Pancreas (tissue), 10 donors: ENCODE results near the gene ZFP91. TPM values are rescaled to one million over a fixed set of nuclear protein-coding genes. Genes with fewer than 3 reads are reported as not detected.
A peak's percentile ranks its signal among the peaks of the same experiment; 100 is the strongest.

ENCODE experiments used
- ATAC-seq, 4 donors: fragments of 200-7000 bp; cut with Tn5 transposase; one replicate each; pipeline versions ENCODE4 v1.8.0 to v1.9.1; 2020; ENCODE audit warnings: mild to moderate bottlenecking in 4 of 4, moderate library complexity in 4 of 4
- DNase-seq, 6 donors: peaks; one replicate each; pipeline ENCODE4 v3.0.0-alpha.2; 2020
- FAIRE-seq: peaks from 2 replicates; lab custom pipeline; 2012; peaks lifted over from hg19 to GRCh38; lab: Jason Lieb, UNC
- H3K27ac ChIP-seq, 4 donors: fragments of 200-600 bp; sonication (generic); 1 replicate in 3 of 4; 2 replicates in 1 of 4; pipeline versions ENCODE4 v1.5.0 to v1.8.0; 2020
- H3K27me3 ChIP-seq, 4 donors: fragments of 200-600 bp; one replicate each; pipeline ENCODE4 v1.8.0; 2021
- H3K36me3 ChIP-seq, 3 donors: fragments of 200-600 bp; sonication (generic) in 1 of 3; one replicate each; pipeline versions ENCODE4 v1.5.0 to v1.8.0; 2020 to 2021
- H3K4me1 ChIP-seq, 3 donors: fragments of 200-600 bp; one replicate each; pipeline ENCODE4 v1.8.0; 2021
- H3K4me3 ChIP-seq, 4 donors: fragments of 200-600 bp; sonication (generic) in 2 of 4; one replicate each; pipeline versions ENCODE4 v1.5.0 to v1.8.0; 2020 to 2021
- H3K9me3 ChIP-seq, 4 donors: fragments of 200-600 bp; one replicate each; pipeline ENCODE4 v1.8.0; 2021
- WGBS, 2 donors: extraction: QIAGEN DNeasy Blood & Tissue Kit; methylation state at CpG; one replicate each; pipeline ENCODE4 v1.1.7; 2013; 5-methylcytosine and 5-hydroxymethylcytosine counted together
- intact Hi-C, 3 donors: fragments of 100-400 bp; cut with DNase I; formaldehyde crosslinking; loops; one replicate each; pipeline versions ENCODE4 v1.11.1 to v1.14.2; 2022
- polyA plus RNA-seq, 2 donors: library from polyadenylated mRNA; stranded (reverse); fragments of 200-250 nt; gene quantifications; one replicate each; pipeline ENCODE4 v1.2.3, GENCODE V29; 2013
- total RNA-seq, 6 donors: library from RNA; stranded (reverse); fragmentation: NEBNext Ultra II Directional in 4 of 6; extraction: Animal tissue kit (Norgen Biotek cat#: 25700) in 4 of 6; gene quantifications; one replicate each; pipeline versions ENCODE4 v1.2.1 to v1.2.4, GENCODE V29; 2021 to 2023
- TF ChIP-seq, protein P1 (sequence below), 4 donors: fragments of 200-600 bp; sonication (generic) in 3 of 4; IDR thresholded peaks; one replicate each; pipeline versions ENCODE4 v1.5.0 to v1.8.0; 2021; ENCODE audit warnings: antibody characterized with exemption in 4 of 4
- donor health status: healthy with polysubstance abuse.
- donor health status: DM: no; HTN: no; CAD: no; lungs with moderate emphysema.
- donor health status: DM: no; HTN: no; CAD: no.
- donor health status: control.
- donor health status: control.
- donor health status: Bipolar disorder and iron deficiency.
- donor health status: DM: yes; HTN: yes; CAD: no.
- donor health status: DM: no; HTN: no; CAD: no.
- donor health status: DM: no; HTN: no; CAD: no.
- donor health status: DM: yes; HTN: yes; CAD: no.

Gene ZFP91
- total and polyA plus RNA-seq, 8 donors, result 6.3 to 23.0 (median 18.8) TPM

DNA sequence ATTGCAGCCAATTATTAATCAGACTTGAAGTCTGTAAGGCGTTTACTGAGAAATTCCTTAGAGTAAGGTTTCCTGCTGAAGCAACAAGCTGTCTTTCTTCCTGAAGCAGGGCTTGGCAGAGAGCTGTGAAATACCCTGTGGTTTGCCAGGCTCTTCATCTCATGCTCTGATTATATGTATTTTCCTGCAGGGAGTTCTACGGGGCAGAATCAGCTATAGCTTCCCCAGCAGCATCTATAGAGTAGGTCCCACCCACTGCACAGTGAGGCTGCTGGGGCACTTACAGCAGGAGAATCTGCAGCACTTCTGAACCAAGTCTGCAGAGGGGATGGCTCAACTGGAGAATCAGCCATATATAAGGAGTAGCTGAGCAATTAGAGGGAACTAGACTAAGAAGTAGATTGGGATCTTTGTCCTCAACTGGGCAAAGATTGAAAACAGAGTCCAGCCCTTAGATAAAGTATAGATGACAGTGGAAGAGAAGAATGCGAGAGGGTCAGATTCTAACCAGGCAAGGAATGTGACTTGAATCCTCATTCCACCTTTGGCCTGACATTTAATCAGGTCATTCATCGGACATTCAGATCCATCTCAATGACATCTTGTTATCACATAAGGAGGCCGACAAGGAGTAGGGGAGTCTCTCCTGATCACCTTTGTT lies 81.2 kb downstream of the ZFP91 start:
- no peaks in the 10 kb centered on the region for H3K9me3 ChIP-seq
- DNase-seq (no peak), FAIRE-seq (no peak), ATAC-seq (peak in 1 of 4 donors; percentile 19)
- TF ChIP-seq, protein P1, sequence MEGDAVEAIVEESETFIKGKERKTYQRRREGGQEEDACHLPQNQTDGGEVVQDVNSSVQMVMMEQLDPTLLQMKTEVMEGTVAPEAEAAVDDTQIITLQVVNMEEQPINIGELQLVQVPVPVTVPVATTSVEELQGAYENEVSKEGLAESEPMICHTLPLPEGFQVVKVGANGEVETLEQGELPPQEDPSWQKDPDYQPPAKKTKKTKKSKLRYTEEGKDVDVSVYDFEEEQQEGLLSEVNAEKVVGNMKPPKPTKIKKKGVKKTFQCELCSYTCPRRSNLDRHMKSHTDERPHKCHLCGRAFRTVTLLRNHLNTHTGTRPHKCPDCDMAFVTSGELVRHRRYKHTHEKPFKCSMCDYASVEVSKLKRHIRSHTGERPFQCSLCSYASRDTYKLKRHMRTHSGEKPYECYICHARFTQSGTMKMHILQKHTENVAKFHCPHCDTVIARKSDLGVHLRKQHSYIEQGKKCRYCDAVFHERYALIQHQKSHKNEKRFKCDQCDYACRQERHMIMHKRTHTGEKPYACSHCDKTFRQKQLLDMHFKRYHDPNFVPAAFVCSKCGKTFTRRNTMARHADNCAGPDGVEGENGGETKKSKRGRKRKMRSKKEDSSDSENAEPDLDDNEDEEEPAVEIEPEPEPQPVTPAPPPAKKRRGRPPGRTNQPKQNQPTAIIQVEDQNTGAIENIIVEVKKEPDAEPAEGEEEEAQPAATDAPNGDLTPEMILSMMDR (IDR thresholded peaks at IDR 0.05), result no peak
- intact Hi-C loops, result no loop called here
- H3K27me3 ChIP-seq, result no peaks in the 10 kb centered on the region
- peaks cover 0 to 6% (median 0%) of the 10 kb centered on the region in 3 donors for H3K4me1 ChIP-seq
- 61 to 68% methylated on average over 5 of the region's 5 CpGs for WGBS, 2 donors
- H3K27ac ChIP-seq, result no peak overlapping the region
- no peak overlapping the region for H3K4me3 ChIP-seq
- H3K36me3 ChIP-seq, result no peaks in the 10 kb centered on the region

Other genes starting within 250 kb of the ZFP91 start
- gene OR5B17, start 220.0 kb upstream of the ZFP91 start, total RNA-seq, result not detected
- not detected for gene OR5B17, start 220.0 kb upstream of the ZFP91 start, polyA plus RNA-seq
- gene OR5B3, start 172.2 kb upstream of the ZFP91 start, total RNA-seq, result not detected
- gene OR5B3, start 172.2 kb upstream of the ZFP91 start, polyA plus RNA-seq, result not detected
- not detected for gene OR5B2, start 150.9 kb upstream of the ZFP91 start, total RNA-seq
- gene OR5B2, start 150.9 kb upstream of the ZFP91 start, polyA plus RNA-seq, result not detected
- not detected for gene OR5B12, start 136.8 kb upstream of the ZFP91 start, total RNA-seq
- not detected for gene OR5B12, start 136.8 kb upstream of the ZFP91 start, polyA plus RNA-seq
- gene OR5B21, start 71.0 kb upstream of the ZFP91 start, total RNA-seq, result not detected
- not detected for gene OR5B21, start 71.0 kb upstream of the ZFP91 start, polyA plus RNA-seq
- 10 to 100 TPM in 1 of 6 donors, 1 to 10 TPM in 5; 3.2 to 10.4 (median 5.5) TPM for gene LPXN, start 3.2 kb upstream of the ZFP91 start, total RNA-seq
- 1 to 10 TPM; 4.6 to 5.1 TPM for gene LPXN, start 3.2 kb upstream of the ZFP91 start, polyA plus RNA-seq
- gene CNTF, start 43.6 kb downstream of the ZFP91 start, total RNA-seq, result under 1 TPM; 0.31 to 0.63 (median 0.51) TPM
- gene CNTF, start 43.6 kb downstream of the ZFP91 start, polyA plus RNA-seq, result under 1 TPM; 0.28 to 0.30 TPM
- gene GLYAT, start 152.9 kb downstream of the ZFP91 start, total RNA-seq, result under 1 TPM in 2 of 6 donors, not detected in 4; 0.18 to 0.32 TPM
- not detected for gene GLYAT, start 152.9 kb downstream of the ZFP91 start, polyA plus RNA-seq